HG02588 (cell line): ENCODE measurements around the gene CACNA1B.

ENCODE experiments used
- ATAC-seq: cut with Tn5 transposase; IDR thresholded peaks from one replicate; pipeline ENCODE4 v1.9.1; 2021; ENCODE audit warnings: mild to moderate bottlenecking, moderate library complexity; ENCODE audit not compliant: unreplicated experiment

CACNA1B gene

GRCh38 chr9:137978262-137978714 is 100.7 kb downstream of the CACNA1B start:
- ATAC-seq, result no peak

DNA sequence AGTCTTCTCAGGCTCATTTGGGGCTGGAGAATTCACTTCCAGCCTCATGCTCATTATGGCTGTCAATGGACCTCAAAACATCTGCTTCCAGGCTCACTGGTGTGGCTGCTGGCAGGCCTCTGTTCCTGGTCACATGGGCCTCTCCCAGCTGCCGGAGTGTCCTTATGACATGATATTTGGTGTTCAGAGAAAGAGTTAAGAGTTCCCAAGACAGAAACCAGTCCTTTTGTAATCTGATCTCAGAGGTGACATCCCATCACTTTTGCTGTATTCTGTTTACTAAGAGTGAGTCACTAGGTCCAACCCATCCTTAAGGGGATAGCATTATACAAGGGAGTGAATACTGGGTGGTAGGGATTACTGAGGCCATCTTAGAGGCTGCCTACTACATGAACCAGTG is 104.6 kb downstream of the CACNA1B start:
- no peak for ATAC-seq

GRCh38 chr9:137984005-137984404 is 106.4 kb downstream of the CACNA1B start:
- no peak for ATAC-seq

- ATAC-seq, result no peak
Measured at GRCh38 chr9:137984520-137985257, 107.1 kb downstream of the CACNA1B start.

DNA sequence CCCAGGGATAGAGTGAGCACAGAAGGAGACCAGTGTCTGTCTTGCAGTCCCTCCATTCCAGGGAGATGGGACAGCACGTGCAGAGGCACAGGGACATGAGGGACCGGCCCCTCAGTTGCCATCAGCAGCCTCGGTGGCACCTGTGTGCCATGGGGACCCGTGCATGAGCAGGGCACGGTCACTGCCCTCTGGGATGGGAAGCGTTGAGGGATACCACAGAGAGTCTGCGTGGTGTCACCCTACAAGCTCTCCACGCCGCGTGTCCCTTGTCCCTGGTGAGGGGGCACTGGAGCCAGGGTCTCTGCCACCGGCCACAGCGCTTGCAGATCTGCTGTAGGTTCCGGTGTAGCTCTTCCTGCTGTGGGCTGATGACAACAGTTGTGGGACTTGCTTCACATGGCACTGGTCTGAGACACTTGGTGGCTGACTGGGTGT is 108.1 kb downstream of the CACNA1B start:
- ATAC-seq, result no peak

DNA sequence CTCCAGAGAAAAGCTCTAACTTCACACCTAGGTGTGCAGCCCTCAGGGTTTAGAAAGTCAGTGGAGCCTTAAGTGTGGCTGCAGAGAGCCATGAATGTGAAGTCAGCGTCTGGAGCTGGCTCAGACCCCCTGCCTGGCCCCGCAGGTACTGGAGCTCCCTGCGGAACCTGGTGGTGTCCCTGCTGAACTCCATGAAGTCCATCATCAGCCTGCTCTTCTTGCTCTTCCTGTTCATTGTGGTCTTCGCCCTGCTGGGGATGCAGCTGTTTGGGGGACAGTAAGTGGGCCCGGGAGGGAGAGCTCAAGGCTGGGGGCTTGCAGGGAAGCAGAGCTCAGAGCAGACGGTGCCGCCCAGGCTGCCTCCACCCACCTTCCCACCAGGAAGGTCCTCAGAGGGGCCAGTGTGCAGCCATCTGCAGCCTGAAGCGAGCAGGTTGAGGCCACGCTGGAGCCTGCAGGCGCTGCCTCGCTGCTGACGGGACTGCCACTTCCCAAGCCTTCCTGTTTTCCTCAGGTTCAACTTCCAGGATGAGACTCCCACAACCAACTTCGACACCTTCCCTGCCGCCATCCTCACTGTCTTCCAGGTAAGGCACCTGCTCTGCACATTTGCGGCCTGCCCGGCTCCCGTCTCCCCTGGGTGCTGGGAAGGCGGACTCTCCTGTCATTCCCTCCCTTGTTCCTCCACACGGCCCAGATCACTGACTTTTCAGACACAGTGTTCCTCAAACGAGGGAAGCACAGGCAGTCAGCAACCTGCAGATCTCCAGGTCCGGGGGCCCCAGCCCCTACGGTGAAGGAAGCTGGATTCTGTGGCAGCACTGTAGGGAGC is 108.9 kb downstream of the CACNA1B start:
- ATAC-seq, result no peak

DNA sequence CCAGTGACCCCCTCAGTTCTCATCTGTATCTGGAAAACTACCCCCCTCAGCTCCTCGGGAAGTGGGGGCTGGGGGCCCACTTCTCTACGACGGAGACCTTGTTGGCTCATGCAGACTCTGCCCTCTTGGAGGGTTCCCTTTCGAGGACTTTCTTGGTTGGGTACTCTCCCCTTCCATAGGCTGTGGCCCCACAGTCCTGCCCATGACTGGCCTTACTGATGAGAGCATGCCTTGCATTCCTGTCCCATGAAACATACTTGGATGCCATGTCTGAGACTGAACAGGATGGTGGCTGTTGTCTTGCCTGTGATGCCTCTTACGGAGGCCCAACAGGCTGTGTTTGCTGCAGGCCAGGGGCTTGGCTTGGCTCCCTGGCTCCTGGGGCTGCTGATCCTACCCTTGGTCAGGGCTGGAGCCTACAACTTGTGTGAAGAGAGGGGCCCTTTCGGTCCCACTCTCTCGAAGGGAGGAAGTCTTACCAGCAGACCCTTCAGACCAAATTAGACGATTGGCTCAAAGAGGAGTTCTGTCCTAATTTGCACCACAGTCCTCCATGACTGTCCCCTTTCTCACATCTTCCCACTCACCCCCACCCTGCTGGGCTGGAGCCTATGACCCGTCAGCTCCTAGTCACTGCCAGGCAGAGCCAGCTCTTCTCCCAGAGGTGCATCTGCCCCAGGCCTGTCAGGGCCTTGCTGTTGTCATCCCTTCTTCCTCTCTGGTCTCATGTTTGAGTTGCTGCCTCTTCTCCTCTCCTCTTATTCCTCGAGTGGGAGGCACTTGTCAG is 109.9 kb downstream of the CACNA1B start:
- ATAC-seq, result no peak

GRCh38 chr9:137988051-137988450 is 110.5 kb downstream of the CACNA1B start:
- ATAC-seq, result no peak

DNA sequence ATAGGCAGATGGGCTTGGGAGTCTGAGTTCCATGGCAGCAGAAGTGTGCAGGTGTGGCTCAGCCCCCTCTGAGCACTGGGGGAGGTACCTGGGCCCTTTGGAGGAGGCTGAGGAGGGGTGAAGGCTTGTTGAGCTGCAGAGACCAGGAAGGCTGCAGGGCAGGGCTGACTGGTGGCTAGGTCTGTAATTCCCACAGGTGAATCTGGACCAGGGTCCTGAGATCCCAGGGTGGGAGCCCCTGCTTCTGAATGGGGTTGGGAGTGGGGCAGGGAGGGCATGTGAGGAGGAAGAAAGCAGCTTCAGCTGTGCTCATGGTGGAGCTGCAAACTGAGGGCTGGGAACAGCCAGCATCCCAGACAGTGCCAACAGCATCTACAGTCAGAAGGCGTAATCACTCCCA is 111.1 kb downstream of the CACNA1B start:
- ATAC-seq, result no peak

- ATAC-seq, result no peak
Measured at GRCh38 chr9:137989156-137989555, 111.6 kb downstream of the CACNA1B start.

DNA sequence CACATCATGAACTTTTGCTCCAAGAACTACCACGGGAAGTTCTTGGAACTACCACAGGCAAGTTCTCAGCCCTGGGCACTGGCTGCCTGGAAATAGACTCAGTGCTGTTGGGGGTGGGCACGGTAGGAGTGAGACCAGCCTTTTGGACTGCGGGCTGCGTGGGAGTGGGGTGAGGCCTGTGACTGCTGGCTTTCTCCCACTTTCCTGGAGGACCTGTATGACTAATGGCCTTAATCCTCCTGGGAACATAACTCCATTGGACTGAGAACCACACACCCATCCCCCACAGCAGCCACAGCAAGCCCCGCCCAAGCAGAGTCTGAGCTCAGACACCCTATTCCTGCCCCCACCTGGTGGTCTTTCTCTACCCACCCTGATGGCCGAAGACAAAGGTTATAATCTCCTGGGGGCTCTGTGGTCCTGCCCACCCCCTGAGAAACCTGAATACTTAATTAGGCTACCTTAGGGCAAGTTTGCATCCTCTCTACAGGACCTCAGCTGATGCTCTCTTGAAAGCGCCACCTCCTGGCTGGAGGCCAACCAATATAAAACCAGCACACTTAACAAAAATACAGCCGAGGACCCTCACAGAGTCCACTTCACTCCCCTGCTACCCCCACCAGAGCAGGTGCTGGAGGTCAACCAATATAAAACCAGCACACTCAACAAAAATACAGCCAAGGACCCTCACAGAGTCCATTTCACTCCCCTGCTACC is 112.6 kb downstream of the CACNA1B start:
- ATAC-seq, result no peak

- no peak for ATAC-seq
Measured at GRCh38 chr9:138003485-138004190, 126.1 kb downstream of the CACNA1B start.

- no peak for ATAC-seq
Measured at GRCh38 chr9:138006576-138007233, 129.1 kb downstream of the CACNA1B start.

DNA sequence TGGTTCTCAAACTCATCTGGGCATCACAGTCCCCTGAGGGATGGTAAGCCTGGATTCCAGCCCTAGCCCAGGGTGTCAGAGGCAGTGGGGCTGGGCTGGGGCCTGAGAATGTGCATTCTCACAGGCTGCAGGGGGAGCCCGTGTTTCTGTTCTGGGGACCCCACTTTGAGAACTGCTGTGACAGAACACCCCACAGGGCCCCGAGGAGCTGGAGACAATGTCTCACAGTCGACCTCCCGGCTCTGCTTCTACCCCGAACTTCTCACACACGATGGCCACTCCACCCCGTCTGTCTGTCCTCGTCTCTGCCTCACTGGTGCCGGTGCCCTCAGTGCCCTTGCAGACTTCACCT is 130.0 kb downstream of the CACNA1B start:
- no peak for ATAC-seq

GRCh38 chr9:138007918-138008841 is 130.6 kb downstream of the CACNA1B start:
- ATAC-seq, result no peak

GRCh38 chr9:138009016-138009802 is 131.6 kb downstream of the CACNA1B start:
- ATAC-seq, result no peak

DNA sequence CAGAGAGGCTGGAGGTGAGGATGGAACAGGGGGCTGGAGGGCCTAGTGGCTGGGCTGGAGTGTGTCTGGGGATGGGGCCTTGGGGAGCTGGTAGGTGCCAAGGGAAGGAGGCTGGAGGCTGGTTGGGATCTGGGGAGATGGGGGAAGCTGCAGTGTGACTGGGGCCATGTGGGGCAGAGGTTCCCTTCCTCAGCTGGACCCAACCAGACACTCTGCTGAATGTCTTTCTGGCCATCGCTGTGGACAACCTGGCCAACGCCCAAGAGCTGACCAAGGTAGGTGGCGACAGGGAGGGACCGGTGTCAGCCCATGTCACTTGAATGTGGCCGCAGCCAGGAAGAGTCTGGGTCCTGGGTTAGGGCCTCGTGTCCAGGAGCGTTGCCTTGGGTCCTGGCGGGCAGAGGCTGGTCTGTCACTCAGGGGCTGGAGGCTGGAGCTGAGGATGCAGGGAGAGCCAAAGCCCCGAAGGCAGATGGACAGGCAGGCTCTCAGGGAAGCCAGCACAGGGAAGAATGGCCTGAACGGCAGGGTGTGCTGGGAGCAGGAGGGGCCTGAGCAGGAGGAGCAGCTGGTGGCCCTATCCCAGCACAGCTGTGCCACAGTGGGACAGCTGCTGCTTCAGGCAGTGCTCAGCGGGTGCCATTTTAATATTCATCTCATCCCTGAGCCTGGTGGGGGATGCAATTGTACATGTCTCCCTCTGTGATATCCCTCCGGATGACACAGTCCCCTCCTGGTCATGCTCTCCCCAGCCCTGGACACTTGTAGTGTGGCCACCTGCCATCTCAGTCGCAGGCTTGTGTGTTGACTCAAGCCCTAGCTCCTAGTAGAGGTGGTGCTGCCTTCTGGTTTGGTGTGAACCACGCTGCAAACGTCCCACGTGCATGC is 132.5 kb downstream of the CACNA1B start:
- ATAC-seq, result no peak
